Stimulated activated effector memory CD8-positive, alpha-beta T cell treated with anti-CD3 and anti-CD28 coated beads, Interleukin-12 subunit alpha, Interleukin-12 subunit beta, amount 100 ng/mL, for 72 hours (primary cell): ENCODE results near the gene NCK1.

Experiments used
- ATAC-seq: fragments of 150-1000 bp; cut with Tn5 transposase; 2 replicates; pipeline ENCODE4 v1.10.0; 2021
- DNase-seq, 2 donors: peaks; one replicate each; pipeline ENCODE4 v3.0.0; 2021 to 2022; ENCODE audit warnings: low spot score in 2 of 2
- H3K27ac Mint-ChIP-seq: one replicate; pipeline ENCODE4 v1.8.0; 2022; ENCODE audit warnings: mild to moderate bottlenecking, mixed read lengths
- H3K36me3 Mint-ChIP-seq: one replicate; pipeline ENCODE4 v1.8.0; 2022; ENCODE audit warnings: mild to moderate bottlenecking, mixed read lengths
- H3K4me1 Mint-ChIP-seq: one replicate; pipeline ENCODE4 v1.8.0; 2022; ENCODE audit warnings: mixed read lengths
- H3K4me3 Mint-ChIP-seq: one replicate; pipeline ENCODE4 v1.8.0; 2022; ENCODE audit warnings: mild to moderate bottlenecking, mixed read lengths
- H3K9me3 Mint-ChIP-seq: one replicate; pipeline ENCODE4 v1.8.0; 2022; ENCODE audit warnings: mixed read lengths

NCK1 gene

GRCh38 chr3:136910697-136911096 lies 48.7 kb downstream of the NCK1 start:
- DNase-seq (no peak), ATAC-seq (no peak)
- Mint-ChIP-seq H3K4me3 (peak overlapping the region; percentile 0), H3K9me3 (no peaks in the 10 kb centered on the region), H3K27ac (no peak overlapping the region), H3K36me3 (peaks cover 5% of the 10 kb centered on the region), H3K4me1 (peaks cover 87% of the 10 kb centered on the region)

GRCh38 chr3:136913168-136913567 lies 51.2 kb downstream of the NCK1 start:
- Mint-ChIP-seq H3K4me1 (peaks cover 84% of the 10 kb centered on the region), H3K36me3 (no peaks in the 10 kb centered on the region), H3K9me3 (no peaks in the 10 kb centered on the region), H3K27ac (no peak overlapping the region), H3K4me3 (no peak overlapping the region)
- DNase-seq (no peak), ATAC-seq (no peak)

- no peak overlapping the region for H3K27ac Mint-ChIP-seq
- ATAC-seq (no peak), DNase-seq (no peak)
- no peaks in the 10 kb centered on the region for H3K9me3 Mint-ChIP-seq
- H3K4me3 Mint-ChIP-seq: no peak overlapping the region
- no peaks in the 10 kb centered on the region for H3K36me3 Mint-ChIP-seq
- H3K4me1 Mint-ChIP-seq: peaks cover 71% of the 10 kb centered on the region
These were observed 52.7 kb downstream of the NCK1 start for GRCh38 chr3:136914739-136915138.

GRCh38 chr3:136916223-136916622 lies 54.2 kb downstream of the NCK1 start:
- Mint-ChIP-seq H3K4me3 (no peak overlapping the region), H3K9me3 (no peaks in the 10 kb centered on the region), H3K4me1 (peaks cover 69% of the 10 kb centered on the region), H3K36me3 (no peaks in the 10 kb centered on the region), H3K27ac (peak overlapping the region; percentile 44)
- no peak for ATAC-seq
- no peak for DNase-seq

- peak overlapping the region; percentile 78 for H3K27ac Mint-ChIP-seq
- ATAC-seq (peak; percentile 92), DNase-seq (no peak)
- H3K4me3 Mint-ChIP-seq: peak overlapping the region; percentile 24
- H3K36me3 Mint-ChIP-seq: peaks cover 5% of the 10 kb centered on the region
- H3K4me1 Mint-ChIP-seq: peaks cover 72% of the 10 kb centered on the region
- H3K9me3 Mint-ChIP-seq: no peaks in the 10 kb centered on the region
These were observed 58.0 kb downstream of the NCK1 start for GRCh38 chr3:136919799-136920580.

GRCh38 chr3:136920904-136921611 lies 59.0 kb downstream of the NCK1 start:
- Mint-ChIP-seq H3K36me3 (peaks cover 5% of the 10 kb centered on the region), H3K27ac (peak overlapping the region; percentile 91), H3K9me3 (no peaks in the 10 kb centered on the region), H3K4me1 (peaks cover 69% of the 10 kb centered on the region), H3K4me3 (peak overlapping the region; percentile 75)
- peak; percentile 61 for ATAC-seq
- DNase-seq: no peak

- Mint-ChIP-seq H3K36me3 (peaks cover 27% of the 10 kb centered on the region), H3K4me1 (peaks cover 57% of the 10 kb centered on the region), H3K27ac (no peak overlapping the region), H3K4me3 (no peak overlapping the region), H3K9me3 (no peaks in the 10 kb centered on the region)
- DNase-seq (no peak), ATAC-seq (no peak)
These were observed 63.6 kb downstream of the NCK1 start for GRCh38 chr3:136925425-136926190.

- Mint-ChIP-seq H3K4me3 (no peak overlapping the region), H3K27ac (peak overlapping the region; percentile 14), H3K9me3 (no peaks in the 10 kb centered on the region), H3K4me1 (peaks cover 50% of the 10 kb centered on the region), H3K36me3 (peaks cover 42% of the 10 kb centered on the region)
- ATAC-seq (peak; percentile 97), DNase-seq (peak in 1 of 2 donors; percentile 55)
These were observed 66.2 kb downstream of the NCK1 start for GRCh38 chr3:136928240-136928639.

GRCh38 chr3:136929977-136930670 lies 68.1 kb downstream of the NCK1 start:
- Mint-ChIP-seq H3K36me3 (peaks cover 61% of the 10 kb centered on the region), H3K4me1 (peaks cover 52% of the 10 kb centered on the region), H3K4me3 (no peak overlapping the region), H3K9me3 (no peaks in the 10 kb centered on the region), H3K27ac (no peak overlapping the region)
- no peak for DNase-seq
- ATAC-seq: no peak

GRCh38 chr3:136931606-136932005 lies 69.6 kb downstream of the NCK1 start:
- H3K27ac Mint-ChIP-seq: peak overlapping the region; percentile 57
- peak overlapping the region; percentile 5 for H3K4me3 Mint-ChIP-seq
- peaks cover 54% of the 10 kb centered on the region for H3K4me1 Mint-ChIP-seq
- peaks cover 68% of the 10 kb centered on the region for H3K36me3 Mint-ChIP-seq
- ATAC-seq (peak; percentile 43), DNase-seq (no peak)
- H3K9me3 Mint-ChIP-seq: peaks cover 2% of the 10 kb centered on the region

GRCh38 chr3:136932523-136932922 lies 70.5 kb downstream of the NCK1 start:
- Mint-ChIP-seq H3K36me3 (peaks cover 68% of the 10 kb centered on the region), H3K4me3 (no peak overlapping the region), H3K27ac (peak overlapping the region; percentile 57), H3K9me3 (peaks cover 2% of the 10 kb centered on the region), H3K4me1 (peaks cover 53% of the 10 kb centered on the region)
- peak; percentile 61 for ATAC-seq
- no peak for DNase-seq

- no peak overlapping the region for H3K4me3 Mint-ChIP-seq
- ATAC-seq (peak; percentile 62), DNase-seq (no peak)
- H3K9me3 Mint-ChIP-seq: peaks cover 2% of the 10 kb centered on the region
- peaks cover 54% of the 10 kb centered on the region for H3K4me1 Mint-ChIP-seq
- peaks cover 62% of the 10 kb centered on the region for H3K36me3 Mint-ChIP-seq
- peak overlapping the region; percentile 57 for H3K27ac Mint-ChIP-seq
These were observed 71.2 kb downstream of the NCK1 start for GRCh38 chr3:136932978-136933772.

GRCh38 chr3:136937175-136937574 lies 75.2 kb downstream of the NCK1 start:
- ATAC-seq (no peak), DNase-seq (no peak)
- no peak overlapping the region for H3K4me3 Mint-ChIP-seq
- peaks cover 2% of the 10 kb centered on the region for H3K9me3 Mint-ChIP-seq
- peaks cover 69% of the 10 kb centered on the region for H3K4me1 Mint-ChIP-seq
- no peak overlapping the region for H3K27ac Mint-ChIP-seq
- H3K36me3 Mint-ChIP-seq: peaks cover 37% of the 10 kb centered on the region

GRCh38 chr3:136937851-136938250 lies 75.8 kb downstream of the NCK1 start:
- peak overlapping the region; percentile 61 for H3K27ac Mint-ChIP-seq
- ATAC-seq: no peak
- H3K4me1 Mint-ChIP-seq: peaks cover 69% of the 10 kb centered on the region
- H3K36me3 Mint-ChIP-seq: peaks cover 33% of the 10 kb centered on the region
- no peak overlapping the region for H3K4me3 Mint-ChIP-seq
- H3K9me3 Mint-ChIP-seq: peaks cover 2% of the 10 kb centered on the region
- no peak for DNase-seq
